Measurements from ENCODE around the gene MAP3K6.

MAP3K6 gene

GRCh38 chr1:27306071-27306470, 60.7 kb downstream of the MAP3K6 start:
- no peak for DNase-seq (ENCODE audit: low read depth, low spot score)

Measured in smooth muscle cell of the brain vasculature (primary cell).